GM19351 (cell line): ENCODE data around the gene TMEM243.
"Not testable (repeated sequence)": the region's sequence is repeated elsewhere in the genome, so short reads cannot be mapped to it uniquely, and the experiment has no call there.

ENCODE experiments used
- ATAC-seq: cut with Tn5 transposase; IDR thresholded peaks from one replicate; pipeline ENCODE4 v1.9.1; 2021; ENCODE audit warnings: mild to moderate bottlenecking, moderate library complexity; ENCODE audit not compliant: unreplicated experiment

The TMEM243 gene

GRCh38 chr7:87212498-87212897, 7.0 kb downstream of the TMEM243 start:
- ATAC-seq, result no peak

- ATAC-seq, result no peak
These were observed 9.0 kb downstream of the TMEM243 start for GRCh38 chr7:87210506-87210905.

GRCh38 chr7:87209295-87209924, 10.1 kb downstream of the TMEM243 start:
- ATAC-seq, result no peak

- no peak for ATAC-seq
These were observed 13.2 kb downstream of the TMEM243 start for GRCh38 chr7:87206361-87206760.

GRCh38 chr7:87205701-87206100, 13.8 kb downstream of the TMEM243 start:
- not testable (repeated sequence) for ATAC-seq

GRCh38 chr7:87204933-87205332, 14.6 kb downstream of the TMEM243 start:
- no peak for ATAC-seq

- not testable (repeated sequence) for ATAC-seq
These were observed 15.6 kb downstream of the TMEM243 start for GRCh38 chr7:87203929-87204328.

- ATAC-seq, result no peak
These were observed 16.8 kb downstream of the TMEM243 start for GRCh38 chr7:87202705-87203104.

- ATAC-seq, result no peak
These were observed 17.3 kb downstream of the TMEM243 start for GRCh38 chr7:87202208-87202607.

GRCh38 chr7:87199700-87200450, 19.7 kb downstream of the TMEM243 start:
- no peak for ATAC-seq

- ATAC-seq, result no peak
These were observed 20.3 kb downstream of the TMEM243 start for GRCh38 chr7:87199241-87199640.

GRCh38 chr7:87193912-87194311, 25.6 kb downstream of the TMEM243 start:
- ATAC-seq, result no peak

GRCh38 chr7:87192784-87193487, 26.6 kb downstream of the TMEM243 start:
- no peak for ATAC-seq

- ATAC-seq, result no peak
These were observed 28.7 kb downstream of the TMEM243 start for GRCh38 chr7:87190783-87191182.

GRCh38 chr7:87188930-87189329, 30.6 kb downstream of the TMEM243 start:
- ATAC-seq, result no peak

- no peak for ATAC-seq
These were observed 32.4 kb downstream of the TMEM243 start for GRCh38 chr7:87187120-87187519.

GRCh38 chr7:87179180-87179579, 40.4 kb downstream of the TMEM243 start:
- no peak for ATAC-seq

- no peak for ATAC-seq
These were observed 41.2 kb downstream of the TMEM243 start for GRCh38 chr7:87178320-87178719.

- no peak for ATAC-seq
These were observed 46.1 kb downstream of the TMEM243 start for GRCh38 chr7:87173471-87173870.

- ATAC-seq, result no peak
These were observed 48.1 kb downstream of the TMEM243 start for GRCh38 chr7:87171282-87171934.

- no peak for ATAC-seq
These were observed 48.7 kb downstream of the TMEM243 start for GRCh38 chr7:87170828-87171227.
